NAMALWA (cell line): Measurements from ENCODE around the gene LASP1.

Experiments used
- DNase-seq: peaks from one replicate; pipeline ENCODE4 v3.0.0-alpha.2; 2015; ENCODE audit warnings: low spot score

Gene LASP1

DNA sequence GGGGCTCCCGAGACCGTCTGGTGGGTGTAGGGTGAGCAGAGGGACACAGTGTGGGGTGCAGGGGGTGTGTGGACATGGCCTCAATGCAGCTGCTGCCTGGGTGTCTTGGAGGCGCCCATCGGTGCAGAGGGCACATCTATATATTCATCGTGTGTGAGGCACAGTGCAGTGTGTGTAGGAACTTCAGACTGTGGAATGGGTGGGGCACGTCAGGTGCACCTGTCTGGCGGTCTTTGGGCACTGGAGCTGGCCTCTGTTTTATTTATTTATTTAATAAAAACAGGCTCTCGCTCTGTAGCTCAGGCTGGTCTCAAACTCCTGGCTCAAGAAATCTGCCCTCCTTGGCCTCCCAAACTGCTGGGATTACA, 16.8 kb downstream of the LASP1 start:
- no peak for DNase-seq

DNA sequence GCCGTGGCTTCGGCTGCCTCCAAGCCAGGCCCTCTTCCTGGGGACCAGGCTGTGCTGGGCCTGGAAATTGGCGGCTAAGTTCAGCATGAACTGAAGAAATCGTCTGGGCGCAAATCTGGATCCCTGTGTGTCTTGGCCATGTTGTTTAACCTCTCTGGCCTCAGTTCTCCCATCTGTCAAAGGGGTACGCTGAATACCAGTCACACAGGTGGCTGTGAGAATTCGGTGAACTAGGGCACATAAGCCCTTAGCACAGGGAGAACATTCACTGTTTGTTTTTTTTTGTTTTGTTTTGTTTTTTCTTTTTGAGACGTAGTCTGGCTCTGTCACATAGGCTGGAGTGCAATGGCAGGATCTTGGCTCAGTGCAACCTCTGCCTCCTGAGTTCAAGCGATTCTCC, 19.0 kb downstream of the LASP1 start:
- DNase-seq: no peak

DNA sequence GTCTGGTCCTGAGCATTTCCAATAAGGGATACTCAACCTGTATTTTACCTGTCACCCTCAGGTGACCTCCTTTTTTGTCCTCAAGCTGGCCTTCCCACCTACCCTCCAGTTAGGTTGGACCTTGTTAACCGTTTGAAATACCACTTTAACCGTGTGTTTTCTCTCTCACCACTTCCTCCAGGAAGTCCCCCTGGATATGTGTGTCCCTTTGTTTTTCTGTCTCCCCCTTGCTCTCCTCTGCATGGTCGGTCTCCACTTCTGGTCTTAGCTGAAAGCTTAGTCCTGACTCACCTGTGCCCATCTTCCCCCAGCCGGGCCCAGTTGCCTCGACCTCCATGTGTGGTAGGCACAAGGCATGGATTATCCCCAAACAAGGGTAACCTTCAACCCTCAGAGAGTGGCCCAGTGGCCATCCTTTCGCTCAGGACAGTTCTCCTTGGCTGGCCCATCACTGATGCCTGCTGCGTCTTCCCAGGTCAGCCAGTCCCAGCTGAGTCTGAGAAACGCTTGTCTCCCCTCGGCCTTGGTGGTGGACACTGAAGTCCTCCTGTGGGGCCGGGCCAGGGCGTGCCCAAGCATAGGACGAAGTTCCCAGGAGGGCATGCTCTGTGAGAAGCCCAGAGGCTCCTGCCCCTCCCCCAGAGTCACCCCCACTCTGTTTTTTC, 20.0 kb downstream of the LASP1 start:
- no peak for DNase-seq

DNA sequence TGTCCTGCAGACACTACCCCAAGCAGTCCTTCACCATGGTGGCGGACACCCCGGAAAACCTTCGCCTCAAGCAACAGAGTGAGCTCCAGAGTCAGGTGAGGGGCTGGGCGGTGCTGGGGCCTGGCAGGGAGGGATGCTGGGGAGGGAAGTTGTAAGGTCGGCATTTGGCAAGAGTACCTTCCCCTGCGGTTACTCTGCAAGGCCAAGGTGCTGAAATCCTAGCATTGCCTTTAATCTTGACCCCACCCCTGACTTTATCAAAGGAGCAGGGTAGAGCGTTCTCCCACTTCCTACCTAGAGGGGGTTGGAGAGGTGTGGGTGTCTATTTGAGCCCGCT, 20.5 kb downstream of the LASP1 start:
- DNase-seq: no peak

DNA sequence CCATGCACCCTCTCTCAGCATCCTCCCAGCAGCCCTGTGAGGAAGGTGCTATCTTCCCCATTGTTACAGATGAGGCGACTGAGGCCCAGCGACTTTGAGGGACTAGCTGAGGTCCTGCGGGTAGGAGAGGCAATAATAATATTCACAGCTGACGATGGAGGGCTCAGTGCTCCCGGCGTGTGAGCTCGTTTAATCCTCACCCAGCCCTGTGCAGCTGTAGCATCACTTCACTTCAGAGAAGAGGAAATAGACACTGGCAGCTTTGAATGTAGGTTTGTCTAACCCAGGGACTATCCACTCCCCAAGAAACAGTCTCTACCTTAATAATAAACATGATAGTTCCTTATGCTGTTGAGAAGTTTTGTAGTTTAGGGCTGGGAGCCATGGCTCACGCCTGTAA, 21.6 kb downstream of the LASP1 start:
- DNase-seq: peak; percentile 36

DNA sequence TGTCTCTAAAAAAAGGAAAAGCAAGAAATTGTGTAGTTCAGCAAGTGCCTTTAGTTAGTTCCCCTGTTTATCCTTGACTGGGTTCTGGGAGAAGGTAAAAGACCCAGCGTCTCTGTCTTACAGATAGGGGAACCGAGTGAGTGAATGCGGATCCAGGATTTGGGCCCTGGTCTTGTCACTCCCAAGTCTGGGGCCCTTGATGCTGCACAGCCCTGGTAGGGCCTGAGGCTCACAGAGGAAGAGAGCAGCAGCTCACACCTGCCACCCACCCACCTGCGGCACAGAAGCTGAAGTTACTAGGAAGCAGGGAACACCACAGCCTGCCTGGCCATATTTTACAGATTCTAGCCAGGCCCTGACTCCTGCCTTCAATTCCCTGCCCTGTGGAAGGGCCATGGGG, 22.2 kb downstream of the LASP1 start:
- DNase-seq: no peak

DNA sequence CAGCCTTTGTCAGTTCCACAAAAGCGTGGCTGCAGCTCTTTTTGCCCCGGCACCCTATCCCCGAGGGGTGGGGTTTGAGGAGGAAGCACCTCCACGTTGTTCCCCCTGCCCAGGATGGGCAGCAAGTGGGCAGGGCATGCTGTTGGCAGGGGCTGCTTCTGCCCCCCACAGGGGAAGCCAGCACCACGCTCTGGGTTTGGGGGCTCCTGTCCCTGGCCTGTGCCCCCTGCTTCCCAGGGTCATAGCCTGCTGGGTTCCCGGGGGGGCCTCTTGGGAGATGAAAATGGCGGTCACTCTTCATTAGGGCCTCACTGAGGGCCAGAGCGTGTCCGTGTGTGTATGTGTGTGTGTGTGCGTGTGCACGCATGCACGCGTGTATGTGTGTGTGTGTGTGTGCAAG, 22.8 kb downstream of the LASP1 start:
- no peak for DNase-seq

DNA sequence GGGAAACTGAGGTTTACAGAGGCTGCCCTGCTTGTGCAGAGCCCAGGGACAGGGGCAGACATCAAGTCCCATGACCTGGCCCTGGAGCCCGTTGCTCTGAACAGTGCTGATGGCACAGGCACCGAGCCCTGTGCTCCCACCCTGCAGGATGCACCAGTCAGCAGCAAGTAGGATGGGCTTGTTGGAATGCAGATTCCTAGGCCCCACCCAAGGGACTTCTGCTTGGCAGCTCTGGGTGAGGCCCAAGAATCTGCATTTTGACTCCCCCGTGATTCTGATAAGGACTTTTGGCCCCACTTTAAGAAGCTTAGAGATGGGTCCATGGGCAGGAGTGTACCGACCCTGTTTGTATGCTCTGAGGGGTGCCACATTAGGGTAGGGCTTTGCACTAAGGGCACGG, 23.3 kb downstream of the LASP1 start:
- no peak for DNase-seq

DNA sequence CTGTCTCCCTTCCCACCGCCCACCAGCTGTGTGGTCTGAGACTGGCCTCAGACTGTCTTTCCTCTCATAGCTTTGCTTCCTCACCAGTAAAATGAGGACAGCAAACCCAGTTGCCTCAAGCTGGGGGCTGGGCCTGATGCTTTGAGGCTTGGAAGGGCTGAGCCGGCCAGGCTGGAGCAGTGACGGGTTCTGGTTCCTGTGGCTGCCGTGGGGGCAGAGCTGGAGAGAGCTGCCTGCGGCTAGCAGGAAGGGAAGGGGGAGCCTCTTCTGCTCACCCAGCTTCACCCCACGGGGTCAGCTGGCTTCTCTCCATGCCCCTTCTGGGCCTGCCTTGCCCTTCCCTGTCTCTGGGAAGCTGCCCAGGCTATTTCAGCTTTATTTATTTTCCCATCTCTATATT, 23.7 kb downstream of the LASP1 start:
- no peak for DNase-seq

DNA sequence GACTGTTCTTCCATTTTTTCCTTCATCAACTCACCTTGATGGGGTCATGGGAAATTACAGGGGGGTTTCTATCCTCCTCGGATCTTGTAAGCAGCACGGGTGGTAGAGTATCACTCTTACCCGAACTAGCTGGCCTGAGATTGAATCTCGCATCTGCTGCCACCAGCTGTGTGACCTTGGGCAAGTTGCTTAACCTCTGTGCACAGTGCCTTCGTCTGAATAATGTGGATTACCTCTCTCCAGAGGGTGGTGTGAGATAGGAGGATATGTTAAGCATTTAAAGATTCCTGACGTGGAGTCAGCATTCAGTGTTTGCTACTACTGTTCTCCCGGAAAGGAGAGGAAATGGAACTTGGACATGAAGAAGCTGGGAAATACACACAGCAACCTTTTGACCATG, 24.4 kb downstream of the LASP1 start:
- no peak for DNase-seq

DNA sequence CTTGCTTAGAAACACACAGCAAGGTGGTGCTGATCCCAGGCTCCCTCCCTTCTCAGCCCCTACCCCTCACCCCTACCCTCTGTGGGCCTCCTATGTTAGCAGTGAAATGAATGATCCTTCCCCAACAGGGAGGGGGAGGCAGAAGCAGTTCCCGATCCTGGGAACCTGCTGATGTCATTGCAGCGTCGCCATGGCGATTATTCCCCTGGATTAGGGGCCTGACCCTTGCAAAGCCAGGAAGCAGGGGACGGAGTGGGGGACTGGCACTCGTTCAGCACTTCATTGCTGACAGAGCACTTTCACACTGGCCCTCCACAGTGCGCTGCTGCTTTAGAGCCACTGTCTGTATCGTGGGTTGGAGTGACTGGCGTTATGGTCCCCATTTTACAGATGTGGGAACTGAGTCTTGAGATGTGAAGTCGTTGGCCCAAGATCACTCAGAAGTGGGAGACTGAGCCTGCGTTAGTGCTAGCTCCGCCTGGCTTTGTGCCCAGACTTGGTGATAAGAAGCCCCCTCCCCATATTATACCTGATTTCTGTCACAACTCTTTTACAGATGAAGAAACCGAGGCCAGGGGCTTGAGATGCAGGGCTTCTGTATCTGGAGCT, 26.6 kb downstream of the LASP1 start:
- DNase-seq: no peak

DNA sequence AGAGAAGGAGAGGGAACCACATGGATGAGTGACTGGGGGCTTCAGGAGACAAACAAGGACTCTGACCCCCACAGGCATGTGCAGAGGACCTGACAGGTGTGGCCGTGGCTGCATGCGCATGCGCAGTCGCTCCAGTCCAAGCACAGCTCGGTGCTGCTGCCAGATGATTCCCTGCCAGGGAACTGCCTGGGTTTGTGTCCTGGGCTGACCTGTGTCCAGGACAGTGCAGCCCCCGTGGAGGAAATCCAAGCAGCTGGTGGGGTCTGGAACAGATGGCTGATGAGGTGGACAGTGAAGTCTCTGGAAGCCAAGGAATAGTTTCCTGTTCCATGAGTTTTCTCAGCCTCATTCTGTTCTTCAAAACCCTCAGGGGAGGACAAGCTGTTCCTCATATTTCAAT, 27.3 kb downstream of the LASP1 start:
- DNase-seq: no peak

DNA sequence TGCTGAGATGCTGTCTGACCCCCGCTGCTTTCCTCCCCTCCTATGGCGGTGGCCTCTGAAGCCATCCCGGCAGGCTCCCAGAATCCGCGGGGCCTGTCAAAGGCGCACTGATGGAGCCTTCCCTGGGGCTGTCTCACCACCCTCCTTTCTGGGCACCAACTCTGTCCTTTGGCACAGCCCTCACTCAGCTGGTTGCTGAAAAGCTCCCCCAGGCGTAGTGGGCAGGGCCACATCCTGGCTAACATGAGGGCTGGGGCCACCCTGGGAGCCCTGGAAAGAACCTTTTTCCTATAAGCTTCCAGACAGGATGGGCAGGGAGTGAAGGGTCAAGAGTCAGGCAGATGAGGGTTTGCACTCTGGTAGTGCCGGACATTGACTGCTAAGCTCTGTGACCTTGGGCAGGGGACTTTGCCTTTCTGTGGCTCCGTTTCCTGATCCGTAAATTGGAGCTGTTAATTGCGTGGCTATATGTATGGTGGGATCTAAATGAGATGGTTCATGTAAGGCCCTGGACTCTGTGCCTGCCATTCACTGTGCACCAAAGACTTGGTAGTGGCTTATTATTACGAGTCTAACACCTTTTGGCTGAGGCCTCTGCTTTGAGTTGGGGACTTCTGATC, 27.9 kb downstream of the LASP1 start:
- no peak for DNase-seq

DNA sequence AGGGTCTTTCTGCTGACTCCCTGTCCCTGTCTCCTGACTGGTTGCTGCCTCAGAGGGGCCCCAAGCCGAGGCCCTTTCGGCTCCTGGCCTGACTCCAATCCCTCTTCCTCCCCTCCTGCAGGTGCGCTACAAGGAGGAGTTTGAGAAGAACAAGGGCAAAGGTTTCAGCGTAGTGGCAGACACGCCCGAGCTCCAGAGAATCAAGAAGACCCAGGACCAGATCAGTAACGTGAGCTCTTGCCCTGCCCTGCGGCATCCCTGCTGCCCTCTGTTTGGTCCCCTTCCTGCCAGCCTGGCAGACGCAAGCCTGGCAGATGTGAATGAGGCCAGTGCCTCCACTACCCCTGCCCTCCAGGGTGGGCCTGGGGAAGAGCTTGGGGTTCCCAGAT, 28.4 kb downstream of the LASP1 start:
- peak; percentile 52 for DNase-seq

DNA sequence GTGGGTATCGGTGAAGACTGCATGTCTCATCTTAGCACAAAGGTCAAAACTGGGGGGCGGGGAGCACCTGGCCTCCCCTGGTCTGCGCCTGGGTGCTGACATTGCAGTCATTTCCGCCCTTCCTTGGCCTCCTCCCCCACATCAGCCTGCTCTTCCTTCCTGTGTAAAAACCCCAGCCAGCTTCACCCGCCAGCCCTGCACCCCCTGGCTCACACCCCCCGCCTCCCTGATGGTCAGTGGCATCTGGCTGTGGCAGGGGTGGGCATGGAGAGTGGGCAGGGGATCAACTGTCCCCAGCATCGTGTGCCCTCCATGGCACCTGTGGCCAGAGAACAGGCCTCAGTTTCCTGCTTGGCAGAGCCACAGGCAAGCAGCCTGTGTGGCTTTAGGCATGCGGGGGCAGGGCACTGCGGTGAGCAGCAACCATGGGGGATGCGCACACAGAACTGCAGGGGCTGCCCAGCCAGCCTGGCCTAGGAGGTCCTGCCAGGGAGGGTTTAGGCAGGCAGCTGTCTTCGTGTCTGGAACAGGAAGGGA, 29.0 kb downstream of the LASP1 start:
- DNase-seq: peak; percentile 81

DNA sequence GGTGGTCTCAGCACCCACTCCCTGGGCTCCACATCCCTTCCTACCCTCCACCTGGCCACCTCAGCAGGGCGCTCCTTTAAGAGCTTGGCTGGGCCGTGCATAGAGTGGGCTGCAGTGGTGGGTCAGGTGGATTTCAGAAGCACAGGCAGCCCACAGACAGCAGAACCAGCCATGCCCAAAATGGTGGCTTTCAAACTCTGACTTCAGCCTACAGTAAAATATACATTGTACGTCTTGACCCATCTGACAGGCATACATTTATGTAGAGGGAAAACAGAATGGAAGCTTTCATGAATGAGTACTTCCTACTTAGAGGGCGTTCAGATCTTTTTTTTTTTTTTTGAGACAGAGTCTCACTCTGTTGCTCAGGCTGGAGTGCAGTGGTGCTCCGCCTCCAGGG, 29.6 kb downstream of the LASP1 start:
- no peak for DNase-seq

DNA sequence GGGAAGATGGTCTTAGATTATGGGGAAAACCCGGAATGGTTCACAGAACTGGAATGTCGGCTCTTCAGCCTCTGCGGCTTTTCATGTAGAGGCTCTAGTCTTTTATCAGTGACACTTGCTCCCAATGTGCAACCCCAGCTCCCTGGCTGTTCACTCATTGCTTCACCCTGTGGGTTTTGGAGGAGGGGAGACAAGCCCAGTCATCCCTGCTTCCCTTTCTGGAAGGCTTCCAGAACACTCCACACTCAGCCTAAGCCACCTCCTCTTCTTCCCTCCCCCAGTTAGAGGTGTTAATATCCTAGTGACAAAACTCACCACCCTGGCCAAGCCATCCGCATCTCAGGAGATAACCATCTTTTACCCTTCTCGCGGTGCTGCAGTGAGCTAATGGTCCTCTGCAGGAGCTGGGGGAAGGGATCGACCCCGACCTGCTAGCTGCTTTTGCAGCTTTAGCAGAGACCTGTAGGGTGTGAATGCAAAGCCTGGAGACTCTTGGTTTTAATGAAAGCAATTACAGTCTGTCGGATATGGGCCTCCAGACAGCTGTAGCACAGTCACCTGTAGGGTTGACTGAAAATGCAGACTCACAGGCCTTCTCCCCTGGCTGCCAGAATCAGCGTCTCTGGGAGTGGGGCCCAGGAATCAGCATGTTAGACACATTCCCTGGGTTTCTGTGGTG, 31.3 kb downstream of the LASP1 start:
- no peak for DNase-seq

DNA sequence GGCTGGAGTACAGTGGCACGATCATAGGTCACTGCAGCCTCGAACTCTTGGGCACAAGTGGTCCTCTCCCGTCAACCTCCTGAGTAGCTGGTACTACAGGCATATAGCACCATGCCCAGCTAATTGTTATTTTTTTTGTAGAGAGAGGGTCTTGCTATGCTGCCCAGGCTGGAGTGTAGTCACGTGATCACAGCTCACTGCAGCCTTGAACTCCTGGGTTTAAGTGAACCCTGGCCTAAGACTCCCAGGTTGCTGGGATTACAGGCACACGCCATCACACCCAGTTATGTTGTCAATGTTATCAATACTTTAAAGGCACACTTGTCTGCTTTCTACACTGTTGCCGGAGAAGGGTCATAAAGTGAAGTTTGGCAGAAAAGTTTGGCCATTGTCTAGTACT, 33.5 kb downstream of the LASP1 start:
- no peak for DNase-seq

DNA sequence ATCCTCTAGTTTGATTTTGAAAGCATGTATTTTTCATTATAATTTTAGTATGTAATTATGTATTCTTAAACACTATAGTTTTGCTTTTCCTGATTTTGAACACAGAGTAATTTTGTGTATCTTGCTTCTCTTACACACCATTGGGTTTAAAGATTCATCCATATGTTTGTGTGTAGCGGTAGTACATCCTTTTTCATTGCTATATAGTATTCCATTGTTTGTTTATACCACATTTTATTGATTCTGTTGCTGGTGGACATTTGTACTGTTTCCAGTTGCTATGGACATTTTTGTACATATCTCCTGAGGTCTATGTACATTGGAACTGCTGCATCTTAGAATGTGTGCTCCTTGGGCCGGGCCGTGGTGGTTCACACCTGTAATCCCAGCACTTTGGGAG, 35.0 kb downstream of the LASP1 start:
- no peak for DNase-seq

DNA sequence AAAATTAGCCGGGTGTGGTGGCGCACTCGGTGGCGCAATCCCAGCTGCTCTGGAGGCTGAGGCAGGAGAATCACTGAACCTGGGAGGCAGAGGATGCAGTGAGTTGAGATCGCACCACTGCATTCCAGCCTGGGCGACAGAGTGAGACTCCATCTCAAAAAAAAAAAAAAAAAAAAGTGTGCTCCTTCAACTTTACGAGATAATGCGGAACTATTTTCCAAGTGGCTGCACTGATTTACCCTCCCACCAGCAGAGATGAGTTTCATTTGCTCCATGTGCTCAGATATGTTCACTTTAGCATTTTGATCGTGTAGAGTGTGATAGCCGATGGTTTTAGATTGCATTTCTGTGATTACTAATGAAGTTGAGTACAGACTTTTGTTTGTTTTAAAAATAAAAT, 35.5 kb downstream of the LASP1 start:
- no peak for DNase-seq

DNA sequence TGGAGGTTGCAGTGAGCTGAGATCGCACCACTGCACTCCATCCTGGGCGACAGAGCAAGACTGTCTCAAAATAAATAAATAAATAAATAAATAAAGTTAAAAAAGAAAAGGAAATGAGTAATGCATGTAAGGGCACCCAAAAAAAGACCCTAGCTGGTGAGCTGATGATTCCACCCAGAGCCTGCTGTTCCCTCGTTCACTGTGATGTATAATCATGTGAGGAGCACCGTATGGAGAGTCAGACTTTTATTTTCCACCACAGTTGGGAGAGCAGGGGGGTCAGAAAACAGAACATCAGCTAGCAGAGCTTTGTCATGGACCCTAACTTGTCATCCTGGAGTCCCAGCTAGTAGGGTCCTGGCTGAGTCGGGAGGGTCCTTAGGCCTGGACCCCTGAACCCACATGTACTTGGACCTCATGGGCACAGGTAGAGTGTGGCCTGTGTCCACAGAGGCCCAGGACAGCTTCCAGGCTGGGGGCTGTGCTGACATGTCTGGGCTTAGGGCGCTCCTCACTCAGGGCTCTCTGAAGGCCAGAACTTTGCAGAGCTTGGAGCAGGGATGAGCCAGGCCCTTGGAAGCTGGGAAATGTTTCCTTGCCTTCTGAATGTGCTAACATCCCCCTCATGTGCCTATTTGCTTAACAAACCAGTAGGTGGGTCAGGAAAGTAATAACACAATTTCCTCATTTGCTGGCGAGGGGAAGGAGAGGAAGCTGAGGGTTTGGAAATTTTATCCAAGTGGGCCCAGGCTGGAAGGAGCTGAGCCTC, 36.8 kb downstream of the LASP1 start:
- DNase-seq: peak; percentile 33

DNA sequence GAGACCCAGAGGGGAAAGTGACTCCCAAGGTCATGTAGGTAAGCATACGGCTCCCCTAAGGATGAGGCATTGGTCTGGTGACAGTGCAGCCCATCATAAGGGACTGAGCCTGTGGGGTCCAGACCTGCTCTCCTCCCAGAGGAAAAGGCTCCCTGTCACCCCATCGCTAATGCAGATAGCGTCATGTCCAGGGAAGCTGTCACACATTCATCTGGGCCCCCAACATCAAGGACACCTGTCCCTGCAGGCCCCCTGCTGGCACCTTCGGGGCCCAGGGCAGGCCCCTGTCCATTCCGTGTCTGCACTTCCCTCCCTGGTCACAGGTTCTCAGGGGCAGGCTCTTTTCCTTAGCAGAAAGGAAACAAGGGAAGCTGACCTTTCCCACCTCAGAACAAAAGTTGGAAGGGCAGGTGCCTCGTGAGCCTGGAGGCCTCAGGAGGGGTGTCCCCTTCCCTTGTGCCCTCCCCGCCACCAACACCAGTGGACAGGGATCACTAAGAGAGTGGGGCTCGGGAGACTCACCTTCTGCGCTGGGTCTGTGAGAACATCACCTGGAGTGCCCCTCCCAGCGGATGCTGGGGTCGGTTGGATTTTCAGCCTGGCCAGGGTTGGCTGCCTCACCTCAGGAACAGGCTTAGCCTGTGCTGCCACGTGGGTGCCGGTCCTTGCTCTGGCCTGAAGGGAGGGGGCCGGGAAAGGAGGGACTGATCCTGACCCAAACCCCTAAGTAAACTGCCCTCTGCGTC, 38.2 kb downstream of the LASP1 start:
- no peak for DNase-seq
